Activated T-cell treated with anti-CD3 and anti-CD28 coated beads for 24 hours (primary cell): ENCODE data around the gene UBE2Q2.
"Not testable (repeated sequence)": the region's sequence is repeated elsewhere in the genome, so short reads cannot be mapped to it uniquely, and the experiment has no call there.

ENCODE experiments used
- DNase-seq: peaks from one replicate; pipeline ENCODE4 v3.0.0-alpha.2; 2020; ENCODE audit warnings: low read depth

Gene UBE2Q2

GRCh38 chr15:75842722-75843677, at the start of gene UBE2Q2:
Gene UBE2Q2 (plus strand): TSS chr15:75843447. CDS start chr15:75843667, 220 bp downstream.
- DNase-seq = peak; percentile 48

GRCh38 chr15:75796321-75796720, 46.9 kb upstream of the UBE2Q2 start:
- DNase-seq = no peak

GRCh38 chr15:75797146-75797545, 46.1 kb upstream of the UBE2Q2 start:
- DNase-seq = not testable (repeated sequence)

GRCh38 chr15:75799190-75799589, 44.1 kb upstream of the UBE2Q2 start:
- DNase-seq = no peak

GRCh38 chr15:75800409-75800808, 42.8 kb upstream of the UBE2Q2 start:
- not testable (repeated sequence) for DNase-seq

GRCh38 chr15:75801859-75802593, 41.2 kb upstream of the UBE2Q2 start:
- peak; percentile 67 for DNase-seq

GRCh38 chr15:75807486-75807885, 35.8 kb upstream of the UBE2Q2 start:
- not testable (repeated sequence) for DNase-seq

- not testable (repeated sequence) for DNase-seq
Observed at GRCh38 chr15:75808009-75808408, 35.2 kb upstream of the UBE2Q2 start.

- no peak for DNase-seq
Observed at GRCh38 chr15:75808563-75808962, 34.7 kb upstream of the UBE2Q2 start.

GRCh38 chr15:75809986-75810750, 33.1 kb upstream of the UBE2Q2 start:
- no peak for DNase-seq

- DNase-seq = no peak
Observed at GRCh38 chr15:75810874-75811498, 32.3 kb upstream of the UBE2Q2 start.

- DNase-seq = no peak
Observed at GRCh38 chr15:75811626-75812025, 31.6 kb upstream of the UBE2Q2 start.

- no peak for DNase-seq
Observed at GRCh38 chr15:75814794-75815193, 28.5 kb upstream of the UBE2Q2 start.

GRCh38 chr15:75815811-75816719, 27.2 kb upstream of the UBE2Q2 start:
- DNase-seq = no peak

GRCh38 chr15:75817138-75817935, 25.9 kb upstream of the UBE2Q2 start:
- no peak for DNase-seq

GRCh38 chr15:75820206-75820605, 23.0 kb upstream of the UBE2Q2 start:
- DNase-seq = no peak

GRCh38 chr15:75821786-75822345, 21.4 kb upstream of the UBE2Q2 start:
- DNase-seq = no peak

GRCh38 chr15:75822685-75823278, 20.5 kb upstream of the UBE2Q2 start:
- DNase-seq = no peak
